Prostate gland (tissue), 2 donors: ENCODE results near the gene CBY1. TPM values are rescaled to one million over a fixed set of nuclear protein-coding genes. Genes with fewer than 3 reads are reported as not detected.

ENCODE experiments used
- DNase-seq: peaks from one replicate; pipeline ENCODE4 v3.0.0-alpha.2; 2019; ENCODE audit warnings: low spot score
- H3K27ac ChIP-seq, 2 donors: fragments of 200-600 bp; sonication (generic); 2 replicates each; pipeline ENCODE4 v1.5.1; 2017 to 2019
- H3K27me3 ChIP-seq: fragments of 200-600 bp; sonication (generic); replicated peaks from 2 replicates; pipeline ENCODE4 v1.5.1; 2019; ENCODE audit not compliant: insufficient read depth
- H3K36me3 ChIP-seq, 2 donors: fragments of 200-600 bp; sonication (generic); 1 replicate in 1 of 2; 2 replicates in 1 of 2; pipeline versions ENCODE4 v1.5.1 to v1.8.1; 2017 to 2019
- H3K4me1 ChIP-seq: fragments of 200-600 bp; sonication (generic); replicated peaks from 2 replicates; pipeline ENCODE4 v1.5.1; 2019
- H3K4me3 ChIP-seq, 2 donors: fragments of 200-600 bp; sonication (generic); 2 replicates each; pipeline ENCODE4 v1.5.1; 2017 to 2019
- H3K9me3 ChIP-seq: fragments of 200-600 bp; sonication (generic); 2 replicates; pipeline ENCODE4 v1.5.1; 2017
- POLR2A ChIP-seq: fragments of 450-650 bp; IDR thresholded peaks from one replicate; pipeline ENCODE4 v1.6.1; 2016; ENCODE audit warnings: antibody characterized with exemption, mild to moderate bottlenecking
- POLR2AphosphoS5 ChIP-seq: sonication (generic); formaldehyde crosslinking; IDR thresholded peaks from one replicate; pipeline ENCODE4 v1.6.1; 2017; ENCODE audit warnings: antibody characterized with exemption
- WGBS: methylation state at CpG from one replicate; pipeline ENCODE4 v1.1.5; 2018; 5-methylcytosine and 5-hydroxymethylcytosine counted together
- intact Hi-C: fragments of 100-400 bp; cut with DNase I; formaldehyde crosslinking; loops from one replicate; pipeline ENCODE4 v1.14.2; 2022
- total RNA-seq, 2 donors: library from RNA; depleted of rRNA; stranded (reverse); fragments of >200 nt; gene quantifications; one replicate each; pipeline ENCODE4 v1.1.0, GENCODE V29; 2016
- TF ChIP-seq, protein P1 (sequence below), 4 experiments: fragments of 200-600 bp in 2 of 4; fragments of 450-650 bp in 2 of 4; sonication (generic) in 2 of 4; IDR thresholded peaks; 1 replicate in 3 of 4; 2 replicates in 1 of 4; pipeline ENCODE4 v1.5.1; 2016 to 2019; ENCODE audit warnings: antibody characterized with exemption in 4 of 4, mild to moderate bottlenecking in 2 of 4, moderate library complexity in 2 of 4

Gene CBY1
- total RNA-seq, 2 donors from 2014 or later: 24.7 to 41.0 TPM

DNA sequence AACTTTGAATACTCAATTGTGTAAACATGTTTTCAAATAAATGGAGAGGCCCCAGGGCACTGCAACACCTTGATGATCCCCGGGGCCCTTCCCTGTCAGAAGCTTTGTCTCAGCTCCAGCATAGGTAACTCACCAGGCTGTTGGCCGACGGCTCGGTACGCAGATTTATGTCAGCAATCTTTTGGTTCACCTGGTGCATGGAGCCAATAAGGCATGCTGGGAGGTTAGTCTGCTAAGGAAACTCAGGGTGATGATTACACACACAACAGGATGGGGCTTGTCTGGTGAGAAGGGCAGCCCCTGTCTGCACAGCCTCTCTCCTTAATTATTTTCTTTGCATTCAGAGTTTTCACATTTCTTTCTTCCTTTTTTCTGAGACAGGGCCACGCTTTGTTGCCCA, 11.0 kb upstream of the CBY1 start:
- TF ChIP-seq, protein P1, sequence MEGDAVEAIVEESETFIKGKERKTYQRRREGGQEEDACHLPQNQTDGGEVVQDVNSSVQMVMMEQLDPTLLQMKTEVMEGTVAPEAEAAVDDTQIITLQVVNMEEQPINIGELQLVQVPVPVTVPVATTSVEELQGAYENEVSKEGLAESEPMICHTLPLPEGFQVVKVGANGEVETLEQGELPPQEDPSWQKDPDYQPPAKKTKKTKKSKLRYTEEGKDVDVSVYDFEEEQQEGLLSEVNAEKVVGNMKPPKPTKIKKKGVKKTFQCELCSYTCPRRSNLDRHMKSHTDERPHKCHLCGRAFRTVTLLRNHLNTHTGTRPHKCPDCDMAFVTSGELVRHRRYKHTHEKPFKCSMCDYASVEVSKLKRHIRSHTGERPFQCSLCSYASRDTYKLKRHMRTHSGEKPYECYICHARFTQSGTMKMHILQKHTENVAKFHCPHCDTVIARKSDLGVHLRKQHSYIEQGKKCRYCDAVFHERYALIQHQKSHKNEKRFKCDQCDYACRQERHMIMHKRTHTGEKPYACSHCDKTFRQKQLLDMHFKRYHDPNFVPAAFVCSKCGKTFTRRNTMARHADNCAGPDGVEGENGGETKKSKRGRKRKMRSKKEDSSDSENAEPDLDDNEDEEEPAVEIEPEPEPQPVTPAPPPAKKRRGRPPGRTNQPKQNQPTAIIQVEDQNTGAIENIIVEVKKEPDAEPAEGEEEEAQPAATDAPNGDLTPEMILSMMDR (IDR thresholded peaks at IDR 0.05): no peak
- TF ChIP-seq POLR2AphosphoS5: no peak
- intact Hi-C loops: no loop called here
- Histone ChIP-seq H3K27ac (no peak overlapping the region), H3K4me3 (no peak overlapping the region), H3K27me3 (no peaks in the 10 kb centered on the region), H3K36me3 (no peaks in the 10 kb centered on the region), H3K4me1 (no peaks in the 10 kb centered on the region), H3K9me3 (no peaks in the 10 kb centered on the region)
- 65% methylated on average over 6 of the region's 6 CpGs for WGBS
- peak; percentile 16 for DNase-seq

DNA sequence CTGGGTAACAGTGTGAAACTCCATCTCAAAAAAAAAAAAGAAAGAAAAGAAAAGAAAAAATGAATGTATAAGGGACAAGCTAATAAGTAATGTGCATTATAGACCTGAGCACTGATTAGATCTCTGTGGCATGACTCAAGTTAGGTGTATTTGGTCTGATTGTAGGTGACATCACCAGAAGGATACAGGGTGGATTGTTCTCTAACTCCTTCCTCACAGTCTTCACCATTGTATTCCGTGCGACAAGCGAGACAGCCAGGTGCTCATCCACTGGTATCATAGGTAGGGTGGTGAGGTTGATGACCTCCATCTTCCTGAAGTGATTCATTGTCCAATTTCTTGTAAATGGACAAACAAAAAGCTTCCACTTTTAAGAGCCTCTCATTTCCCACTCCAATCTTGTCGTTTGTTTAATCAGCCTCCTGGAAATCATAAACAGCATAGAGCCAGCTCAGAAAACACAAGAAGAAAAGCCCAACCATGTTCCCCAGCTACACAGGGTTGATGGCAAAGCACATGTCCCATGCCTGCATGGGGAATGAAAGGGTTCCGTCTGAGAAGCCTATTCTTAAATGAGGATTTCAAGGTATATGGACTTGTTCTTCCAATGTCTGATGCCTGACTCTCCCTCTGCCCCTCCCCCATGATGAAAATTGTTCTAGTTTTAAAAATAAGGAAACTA, 6.5 kb upstream of the CBY1 start:
- intact Hi-C loops: no loop called here
- 57% methylated on average over 5 of the region's 5 CpGs for WGBS
- Histone ChIP-seq H3K4me3 (no peak overlapping the region), H3K4me1 (no peaks in the 10 kb centered on the region), H3K27me3 (no peaks in the 10 kb centered on the region), H3K27ac (no peak overlapping the region), H3K36me3 (no peaks in the 10 kb centered on the region), H3K9me3 (no peaks in the 10 kb centered on the region)
- TF ChIP-seq, protein P1 (IDR thresholded peaks at IDR 0.05): no peak
- no peak for DNase-seq

DNA sequence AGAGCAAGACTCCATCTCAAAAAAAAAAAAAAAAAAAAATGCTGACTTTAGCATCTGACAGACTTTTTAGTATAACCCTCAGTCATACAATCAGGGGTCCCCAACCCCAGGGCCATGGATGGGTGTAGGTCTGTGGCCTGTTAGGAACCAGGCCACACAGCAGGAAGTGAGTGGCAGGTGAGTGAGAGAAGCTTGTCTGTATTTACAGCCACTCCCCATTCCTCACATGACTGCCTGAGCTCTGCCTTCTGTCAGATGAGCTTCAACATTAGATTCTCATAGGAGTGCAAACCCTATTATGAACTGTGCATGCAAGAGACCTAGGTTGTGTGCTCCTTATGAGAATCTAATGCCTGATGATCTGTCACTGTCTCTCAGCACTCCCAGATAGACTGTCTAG, 3.6 kb upstream of the CBY1 start:
- intact Hi-C loops: no loop called here
- H3K27me3 ChIP-seq: no peaks in the 10 kb centered on the region
- no peaks in the 10 kb centered on the region for H3K9me3 ChIP-seq
- TF ChIP-seq POLR2AphosphoS5 (no peak), POLR2A (no peak)
- TF ChIP-seq, protein P1 (IDR thresholded peaks at IDR 0.05): no peak
- H3K4me3 ChIP-seq: no peak overlapping the region
- H3K36me3 ChIP-seq: no peaks in the 10 kb centered on the region
- H3K4me1 ChIP-seq: peaks cover 6% of the 10 kb centered on the region
- H3K27ac ChIP-seq: no peak overlapping the region
- no peak for DNase-seq

DNA sequence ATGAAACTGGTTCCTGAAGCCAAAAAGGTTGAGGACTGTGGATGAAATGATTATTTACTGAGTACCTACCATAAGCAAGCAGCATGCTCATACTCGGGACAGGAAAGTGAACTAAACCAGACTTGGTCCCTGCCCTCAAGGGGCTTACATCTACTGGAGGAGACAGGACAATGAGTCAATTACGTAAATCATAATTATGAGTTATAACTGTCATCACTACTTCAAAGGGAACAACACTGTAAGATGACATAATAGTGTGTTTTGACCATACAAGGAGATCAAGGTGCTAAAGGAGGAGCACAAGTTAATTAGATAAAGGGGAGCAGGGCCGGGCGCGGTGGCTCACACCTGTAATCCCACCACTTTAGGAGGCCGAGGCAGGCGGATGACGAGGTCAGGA, 2.7 kb upstream of the CBY1 start:
- Histone ChIP-seq H3K36me3 (no peaks in the 10 kb centered on the region), H3K27me3 (no peaks in the 10 kb centered on the region), H3K27ac (no peak overlapping the region), H3K4me3 (no peak overlapping the region), H3K4me1 (peaks cover 7% of the 10 kb centered on the region), H3K9me3 (no peaks in the 10 kb centered on the region)
- WGBS: 97% methylated on average over 8 of the region's 8 CpGs
- intact Hi-C loops: no loop called here
- no peak for DNase-seq
- TF ChIP-seq, protein P1 (IDR thresholded peaks at IDR 0.05): no peak
- TF ChIP-seq POLR2A: no peak
- TF ChIP-seq POLR2AphosphoS5: no peak

DNA sequence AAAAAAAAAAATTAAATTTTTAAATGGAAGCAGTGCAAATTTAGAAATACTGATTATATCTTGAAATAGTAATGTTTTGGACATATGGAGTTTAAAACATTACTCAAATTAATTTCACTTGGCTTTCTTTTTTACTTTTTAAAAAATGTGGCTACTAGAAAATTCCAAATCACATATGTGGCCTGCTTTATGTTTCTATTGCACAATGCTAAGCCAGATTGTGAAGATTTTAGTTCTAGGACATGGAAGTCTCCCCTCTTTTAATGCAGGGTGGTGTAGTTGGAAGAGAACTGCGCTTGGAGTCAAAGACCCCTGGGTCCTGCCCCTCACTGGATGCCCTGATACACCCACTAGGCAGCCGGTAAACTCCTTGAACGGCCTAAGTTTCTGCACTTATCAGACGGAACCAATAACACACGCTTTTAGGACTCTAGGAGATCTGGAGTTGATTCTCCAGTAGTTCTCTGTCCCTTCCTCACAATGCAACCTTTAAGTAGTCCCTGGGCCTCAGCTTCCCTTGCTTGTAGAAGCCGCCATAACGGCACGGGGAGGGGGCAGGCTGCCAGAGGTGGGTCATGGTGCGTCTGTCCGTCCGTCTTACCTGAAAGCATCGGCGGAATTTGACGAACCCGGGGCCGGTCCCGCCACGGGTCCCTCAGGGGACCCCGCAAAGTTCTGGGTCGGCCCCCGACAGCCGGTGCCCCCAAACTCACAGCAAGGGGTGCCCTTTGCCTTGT, 751 bp upstream of the CBY1 start:
- H3K27me3 ChIP-seq: no peaks in the 10 kb centered on the region
- H3K4me3 ChIP-seq: peak overlapping the region; percentile 56 to 96
- intact Hi-C loops: no loop called here
- no peak for DNase-seq
- no peaks in the 10 kb centered on the region for H3K36me3 ChIP-seq
- TF ChIP-seq POLR2A (no peak), POLR2AphosphoS5 (no peak)
- TF ChIP-seq, protein P1 (IDR thresholded peaks at IDR 0.05): no peak
- H3K4me1 ChIP-seq: peaks cover 7% of the 10 kb centered on the region
- under 1% methylated on average over 19 of the region's 22 CpGs for WGBS
- H3K9me3 ChIP-seq: no peaks in the 10 kb centered on the region
- H3K27ac ChIP-seq: peak overlapping the region; percentile 91 to 93
